NT2/D1 (cell line): ENCODE results near the gene ZZZ3.

ENCODE experiments used
- SUZ12 ChIP-seq: IDR thresholded peaks from 2 replicates; pipeline ENCODE4 v1.6.1; 2011; ENCODE audit not compliant: insufficient read length, insufficient read depth; ENCODE audit errors: extremely low read depth
- YY1 ChIP-seq: IDR thresholded peaks from 2 replicates; pipeline ENCODE4 v1.6.1; 2011; ENCODE audit not compliant: insufficient read length, insufficient read depth
- ZNF274 ChIP-seq: IDR thresholded peaks from 2 replicates; pipeline ENCODE4 v1.6.1; 2011; ENCODE audit warnings: mild to moderate bottlenecking, low read depth, low read length

DNA sequence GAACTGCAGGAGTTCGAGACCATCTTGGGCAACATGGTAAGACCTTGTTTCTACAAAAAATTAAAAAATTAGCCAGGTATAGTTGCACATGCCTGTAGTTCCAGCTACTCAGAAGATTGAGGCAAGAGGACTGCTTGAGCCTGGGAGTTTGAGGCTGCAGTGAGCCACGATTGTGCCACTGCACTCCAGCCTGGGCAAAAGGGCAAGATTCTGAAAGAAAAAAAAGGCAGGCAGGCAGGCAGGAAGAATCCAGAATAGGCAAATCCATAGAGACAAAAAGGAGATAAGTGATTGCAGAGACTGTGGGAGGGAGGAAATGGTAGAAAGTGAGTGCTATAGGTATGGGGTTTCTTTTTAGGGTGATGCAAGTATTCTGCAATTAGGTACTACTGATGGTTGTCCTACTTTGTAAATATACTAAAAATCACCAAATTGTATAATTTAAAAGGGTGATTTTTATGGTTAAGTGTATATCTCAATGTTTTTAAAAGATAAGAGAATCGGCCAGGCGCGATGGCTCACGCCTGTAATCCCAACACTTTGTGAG, 29.4 kb downstream of the ZZZ3 start:
- TF ChIP-seq YY1 (no peak), ZNF274 (no peak), SUZ12 (no peak)
